A673 (cell line): ENCODE data around the gene FAAH.

Source experiments
- CTCF ChIP-seq: fragments of 300-800, 200-600 bp; sonication (generic); conservative IDR thresholded peaks from 2 replicates; pipeline ENCODE4 v1.5.1; 2017; ENCODE audit warnings: low read depth, mild to moderate bottlenecking, antibody characterized with exemption, low read length, moderate library complexity, mixed read lengths
- EZH2 ChIP-seq: fragments of 200-600 bp; sonication (generic); IDR thresholded peaks from 2 replicates; pipeline ENCODE4 v1.6.1; 2017; ENCODE audit warnings: borderline replicate concordance, low read depth, mild to moderate bottlenecking, mixed read lengths, antibody characterized with exemption, low read length; ENCODE audit not compliant: poor library complexity, severe bottlenecking

GRCh38 chr1:46458190-46458589 is 64.1 kb downstream of the FAAH start:
- no peak for TF ChIP-seq EZH2
- TF ChIP-seq CTCF: no peak
